Duodenal mucosa (tissue), 2 donors: Measurements from ENCODE around the gene BBS9.

Experiments used
- H3K27ac ChIP-seq: one replicate; pipeline ENCODE4 v1.7.0; 2013; ENCODE audit warnings: low read depth, low read length
- H3K27me3 ChIP-seq, 2 donors: one replicate each; pipeline ENCODE4 v1.7.0; 2013; ENCODE audit warnings: low read length in 2 of 2, control low read depth in 1 of 2; ENCODE audit not compliant: insufficient read depth in 2 of 2, control insufficient read depth in 1 of 2
- H3K36me3 ChIP-seq, 2 donors: one replicate each; pipeline ENCODE4 v1.7.0; 2013; ENCODE audit warnings: low read length in 2 of 2, control low read depth in 1 of 2; ENCODE audit not compliant: insufficient read depth in 2 of 2, control insufficient read depth in 1 of 2
- H3K4me1 ChIP-seq, 2 donors: one replicate each; pipeline ENCODE4 v1.7.0; 2013; ENCODE audit warnings: low read length in 2 of 2, control low read depth in 1 of 2; ENCODE audit not compliant: insufficient read depth in 2 of 2, control insufficient read depth in 1 of 2
- H3K4me3 ChIP-seq, 2 donors: one replicate each; pipeline ENCODE4 v1.7.0; 2013; ENCODE audit warnings: low read length in 2 of 2, low read depth in 1 of 2
- H3K9ac ChIP-seq, 2 donors: one replicate each; pipeline ENCODE4 v1.7.0; 2013; ENCODE audit warnings: low read length in 2 of 2, low read depth in 1 of 2
- H3K9me3 ChIP-seq, 2 donors: one replicate each; pipeline ENCODE4 v1.7.0; 2013; ENCODE audit warnings: low read length in 2 of 2, control low read depth in 1 of 2; ENCODE audit not compliant: control insufficient read depth in 1 of 2

BBS9 gene

GRCh38 chr7:33156441-33156840 lies 27.1 kb downstream of the BBS9 start:
- no peaks in the 10 kb centered on the region for H3K27me3 ChIP-seq
- H3K9me3 ChIP-seq = no peaks in the 10 kb centered on the region
- no peaks in the 10 kb centered on the region for H3K4me1 ChIP-seq
- H3K4me3 ChIP-seq = no peak overlapping the region
- H3K36me3 ChIP-seq = no peaks in the 10 kb centered on the region
- H3K27ac ChIP-seq = no peak overlapping the region
- H3K9ac ChIP-seq = no peak overlapping the region

GRCh38 chr7:33157311-33157710 lies 27.9 kb downstream of the BBS9 start:
- H3K9me3 ChIP-seq = no peaks in the 10 kb centered on the region
- no peaks in the 10 kb centered on the region for H3K36me3 ChIP-seq
- H3K9ac ChIP-seq = no peak overlapping the region
- no peaks in the 10 kb centered on the region for H3K27me3 ChIP-seq
- H3K27ac ChIP-seq = no peak overlapping the region
- no peak overlapping the region for H3K4me3 ChIP-seq
- H3K4me1 ChIP-seq = no peaks in the 10 kb centered on the region

GRCh38 chr7:33157781-33158180 lies 28.4 kb downstream of the BBS9 start:
- Histone ChIP-seq H3K36me3 (no peaks in the 10 kb centered on the region), H3K27ac (no peak overlapping the region), H3K4me1 (no peaks in the 10 kb centered on the region), H3K4me3 (no peak overlapping the region), H3K27me3 (no peaks in the 10 kb centered on the region), H3K9ac (no peak overlapping the region), H3K9me3 (no peaks in the 10 kb centered on the region)

- H3K9me3 ChIP-seq = no peaks in the 10 kb centered on the region
- H3K4me3 ChIP-seq = no peak overlapping the region
- no peaks in the 10 kb centered on the region for H3K36me3 ChIP-seq
- no peaks in the 10 kb centered on the region for H3K4me1 ChIP-seq
- no peak overlapping the region for H3K9ac ChIP-seq
- H3K27me3 ChIP-seq = no peaks in the 10 kb centered on the region
- no peak overlapping the region for H3K27ac ChIP-seq
Observed at GRCh38 chr7:33177876-33178275, 48.5 kb downstream of the BBS9 start.

- no peak overlapping the region for H3K27ac ChIP-seq
- no peaks in the 10 kb centered on the region for H3K27me3 ChIP-seq
- no peak overlapping the region for H3K9ac ChIP-seq
- H3K9me3 ChIP-seq = no peaks in the 10 kb centered on the region
- no peaks in the 10 kb centered on the region for H3K36me3 ChIP-seq
- no peak overlapping the region for H3K4me3 ChIP-seq
- no peaks in the 10 kb centered on the region for H3K4me1 ChIP-seq
Observed at GRCh38 chr7:33179519-33179918, 50.2 kb downstream of the BBS9 start.

- H3K4me3 ChIP-seq = no peak overlapping the region
Observed at GRCh38 chr7:33183504-33183903, 54.1 kb downstream of the BBS9 start.

GRCh38 chr7:33184828-33185227 lies 55.5 kb downstream of the BBS9 start:
- no peaks in the 10 kb centered on the region for H3K9me3 ChIP-seq
- H3K4me3 ChIP-seq = no peak overlapping the region
- H3K27me3 ChIP-seq = no peaks in the 10 kb centered on the region
- no peaks in the 10 kb centered on the region for H3K36me3 ChIP-seq
- H3K9ac ChIP-seq = no peak overlapping the region
- no peak overlapping the region for H3K27ac ChIP-seq
- H3K4me1 ChIP-seq = no peaks in the 10 kb centered on the region

More at GRCh38 chr7:33183504-33183903, 54.1 kb downstream of the BBS9 start:
- Histone ChIP-seq H3K27ac (no peak overlapping the region), H3K36me3 (no peaks in the 10 kb centered on the region), H3K9ac (no peak overlapping the region), H3K4me1 (no peaks in the 10 kb centered on the region), H3K27me3 (no peaks in the 10 kb centered on the region), H3K9me3 (no peaks in the 10 kb centered on the region)

GRCh38 chr7:33185786-33186185 lies 56.4 kb downstream of the BBS9 start:
- H3K27me3 ChIP-seq = no peaks in the 10 kb centered on the region
- H3K9me3 ChIP-seq = no peaks in the 10 kb centered on the region
- no peaks in the 10 kb centered on the region for H3K4me1 ChIP-seq
- H3K36me3 ChIP-seq = no peaks in the 10 kb centered on the region
- no peak overlapping the region for H3K27ac ChIP-seq
- no peak overlapping the region for H3K4me3 ChIP-seq
- H3K9ac ChIP-seq = no peak overlapping the region

- no peak overlapping the region for H3K9ac ChIP-seq
- H3K36me3 ChIP-seq = no peaks in the 10 kb centered on the region
- no peaks in the 10 kb centered on the region for H3K27me3 ChIP-seq
- H3K9me3 ChIP-seq = no peaks in the 10 kb centered on the region
- no peak overlapping the region for H3K27ac ChIP-seq
- no peak overlapping the region for H3K4me3 ChIP-seq
- no peaks in the 10 kb centered on the region for H3K4me1 ChIP-seq
Observed at GRCh38 chr7:33186192-33186591, 56.8 kb downstream of the BBS9 start.

- Histone ChIP-seq H3K36me3 (no peaks in the 10 kb centered on the region), H3K4me1 (no peaks in the 10 kb centered on the region), H3K4me3 (no peak overlapping the region), H3K27ac (no peak overlapping the region), H3K9me3 (no peaks in the 10 kb centered on the region), H3K9ac (no peak overlapping the region), H3K27me3 (no peaks in the 10 kb centered on the region)
Observed at GRCh38 chr7:33190688-33191304, 61.4 kb downstream of the BBS9 start.

- Histone ChIP-seq H3K36me3 (no peaks in the 10 kb centered on the region), H3K27ac (no peak overlapping the region), H3K9me3 (no peaks in the 10 kb centered on the region), H3K9ac (no peak overlapping the region), H3K4me1 (no peaks in the 10 kb centered on the region), H3K4me3 (no peak overlapping the region), H3K27me3 (no peaks in the 10 kb centered on the region)
Observed at GRCh38 chr7:33191340-33191739, 62.0 kb downstream of the BBS9 start.
